ENCODE data around the gene BTG2. TPM values are rescaled to one million over a fixed set of nuclear protein-coding genes. Genes with fewer than 3 reads are reported as not detected.
A peak's percentile ranks its signal among the peaks of the same experiment; 100 is the strongest.

Gene BTG2
- total RNA-seq, 3 donors from 2014 or later: 73.0 to 101 (median 80.5) TPM

GRCh38 chr1:203272633-203273205 lies 32.6 kb upstream of the BTG2 start:
- H3K36me3 Mint-ChIP-seq (ENCODE audit: insufficient read depth): no peaks in the 10 kb centered on the region

GRCh38 chr1:203273206-203273868 lies 32.0 kb upstream of the BTG2 start:
- H3K4me3 Mint-ChIP-seq: peak overlapping the region; percentile 73
- H3K9me3 Mint-ChIP-seq: no peaks in the 10 kb centered on the region
- peak; percentile 85 to 90 for ATAC-seq
- peak; percentile 95 for DNase-seq
- H3K4me1 Mint-ChIP-seq (ENCODE audit: low read depth): peaks cover 55% of the 10 kb centered on the region
- H3K27me3 Mint-ChIP-seq (ENCODE audit: low read depth): no peaks in the 10 kb centered on the region
- H3K36me3 Mint-ChIP-seq (ENCODE audit: insufficient read depth): no peaks in the 10 kb centered on the region

More at GRCh38 chr1:203272633-203273205, 32.6 kb upstream of the BTG2 start:
- H3K27me3 Mint-ChIP-seq (ENCODE audit: low read depth): no peaks in the 10 kb centered on the region
- H3K4me1 Mint-ChIP-seq (ENCODE audit: low read depth): peaks cover 53% of the 10 kb centered on the region
- no peak overlapping the region for H3K4me3 Mint-ChIP-seq
- H3K9me3 Mint-ChIP-seq: no peaks in the 10 kb centered on the region
- ATAC-seq: no peak
- no peak for DNase-seq

GRCh38 chr1:203273869-203274602 lies 31.3 kb upstream of the BTG2 start:
- Mint-ChIP-seq H3K27me3 (ENCODE audit: low read depth) (no peaks in the 10 kb centered on the region), H3K36me3 (ENCODE audit: insufficient read depth) (no peaks in the 10 kb centered on the region), H3K4me1 (ENCODE audit: low read depth) (peaks cover 62% of the 10 kb centered on the region), H3K9me3 (no peaks in the 10 kb centered on the region), H3K4me3 (peak overlapping the region; percentile 73)
- DNase-seq: no peak
- no peak for ATAC-seq

GRCh38 chr1:203274603-203275381 lies 30.5 kb upstream of the BTG2 start:
- no peaks in the 10 kb centered on the region for H3K9me3 Mint-ChIP-seq
- H3K36me3 Mint-ChIP-seq (ENCODE audit: insufficient read depth): no peaks in the 10 kb centered on the region
- no peak overlapping the region for H3K4me3 Mint-ChIP-seq
- no peaks in the 10 kb centered on the region for H3K27me3 Mint-ChIP-seq (ENCODE audit: low read depth)
- DNase-seq (no peak), ATAC-seq (no peak)
- H3K4me1 Mint-ChIP-seq (ENCODE audit: low read depth): peaks cover 64% of the 10 kb centered on the region

GRCh38 chr1:203275656-203276272 lies 29.6 kb upstream of the BTG2 start:
- Mint-ChIP-seq H3K4me3 (no peak overlapping the region), H3K27me3 (ENCODE audit: low read depth) (no peaks in the 10 kb centered on the region), H3K9me3 (no peaks in the 10 kb centered on the region), H3K4me1 (ENCODE audit: low read depth) (peaks cover 66% of the 10 kb centered on the region), H3K36me3 (ENCODE audit: insufficient read depth) (no peaks in the 10 kb centered on the region)
- DNase-seq (no peak), ATAC-seq (no peak)

- Mint-ChIP-seq H3K9me3 (no peaks in the 10 kb centered on the region), H3K4me3 (no peak overlapping the region), H3K27me3 (ENCODE audit: low read depth) (no peaks in the 10 kb centered on the region), H3K4me1 (ENCODE audit: low read depth) (peaks cover 66% of the 10 kb centered on the region), H3K36me3 (ENCODE audit: insufficient read depth) (no peaks in the 10 kb centered on the region)
- no peak for DNase-seq
- no peak for ATAC-seq
Observed at GRCh38 chr1:203276408-203276807, 28.9 kb upstream of the BTG2 start.

GRCh38 chr1:203276916-203277545 lies 28.3 kb upstream of the BTG2 start:
- DNase-seq (no peak), ATAC-seq (no peak)
- Mint-ChIP-seq H3K36me3 (ENCODE audit: insufficient read depth) (no peaks in the 10 kb centered on the region), H3K4me3 (peak overlapping the region; percentile 33), H3K4me1 (ENCODE audit: low read depth) (peaks cover 69% of the 10 kb centered on the region), H3K9me3 (no peaks in the 10 kb centered on the region), H3K27me3 (ENCODE audit: low read depth) (no peaks in the 10 kb centered on the region)

- no peaks in the 10 kb centered on the region for H3K36me3 Mint-ChIP-seq (ENCODE audit: insufficient read depth)
- no peaks in the 10 kb centered on the region for H3K9me3 Mint-ChIP-seq
- peaks cover 70% of the 10 kb centered on the region for H3K4me1 Mint-ChIP-seq (ENCODE audit: low read depth)
- H3K4me3 Mint-ChIP-seq: peak overlapping the region; percentile 50
- no peak for DNase-seq
- peak; percentile 26 to 27 for ATAC-seq
- no peaks in the 10 kb centered on the region for H3K27me3 Mint-ChIP-seq (ENCODE audit: low read depth)
Observed at GRCh38 chr1:203278082-203278884, 27.0 kb upstream of the BTG2 start.

GRCh38 chr1:203278885-203279406 lies 26.4 kb upstream of the BTG2 start:
- H3K4me3 Mint-ChIP-seq: no peak overlapping the region
- H3K27me3 Mint-ChIP-seq (ENCODE audit: low read depth): no peaks in the 10 kb centered on the region
- H3K36me3 Mint-ChIP-seq (ENCODE audit: insufficient read depth): no peaks in the 10 kb centered on the region
- no peaks in the 10 kb centered on the region for H3K9me3 Mint-ChIP-seq
- no peak for ATAC-seq
- peaks cover 63% of the 10 kb centered on the region for H3K4me1 Mint-ChIP-seq (ENCODE audit: low read depth)
- no peak for DNase-seq

GRCh38 chr1:203280061-203280460 lies 25.3 kb upstream of the BTG2 start:
- ATAC-seq: no peak

GRCh38 chr1:203281033-203281432 lies 24.3 kb upstream of the BTG2 start:
- ATAC-seq (no peak), DNase-seq (no peak)
- Mint-ChIP-seq H3K27me3 (ENCODE audit: low read depth) (no peaks in the 10 kb centered on the region), H3K9me3 (no peaks in the 10 kb centered on the region), H3K4me1 (ENCODE audit: low read depth) (peaks cover 53% of the 10 kb centered on the region), H3K4me3 (no peak overlapping the region), H3K36me3 (ENCODE audit: insufficient read depth) (no peaks in the 10 kb centered on the region)

More at GRCh38 chr1:203280061-203280460, 25.3 kb upstream of the BTG2 start:
- no peaks in the 10 kb centered on the region for H3K27me3 Mint-ChIP-seq (ENCODE audit: low read depth)
- no peaks in the 10 kb centered on the region for H3K9me3 Mint-ChIP-seq
- no peaks in the 10 kb centered on the region for H3K36me3 Mint-ChIP-seq (ENCODE audit: insufficient read depth)
- peaks cover 58% of the 10 kb centered on the region for H3K4me1 Mint-ChIP-seq (ENCODE audit: low read depth)
- H3K4me3 Mint-ChIP-seq: no peak overlapping the region
- DNase-seq: no peak

- Mint-ChIP-seq H3K9me3 (no peaks in the 10 kb centered on the region), H3K4me3 (no peak overlapping the region), H3K4me1 (ENCODE audit: low read depth) (peaks cover 53% of the 10 kb centered on the region), H3K36me3 (ENCODE audit: insufficient read depth) (no peaks in the 10 kb centered on the region), H3K27me3 (ENCODE audit: low read depth) (no peaks in the 10 kb centered on the region)
- no peak for DNase-seq
- no peak for ATAC-seq
Observed at GRCh38 chr1:203281851-203282661, 23.3 kb upstream of the BTG2 start.

Data from activated T-cell treated with anti-CD3 and anti-CD28 coated beads, Interleukin-2, amount 50 U/mL, for 4 hours (primary cell).